Germinal center (tissue), 1 donor: ENCODE measurements around the gene TUBE1.
A peak's percentile ranks its signal among the peaks of the same experiment; 100 is the strongest.

ENCODE experiments used
- DNase-seq: peaks from one replicate; pipeline ENCODE4 v3.0.0; 2012; ENCODE audit warnings: mixed read lengths, low spot score

TUBE1 gene

GRCh38 chr6:112033791-112034615 lies 53.3 kb downstream of the TUBE1 start:
- no peak for DNase-seq

DNA sequence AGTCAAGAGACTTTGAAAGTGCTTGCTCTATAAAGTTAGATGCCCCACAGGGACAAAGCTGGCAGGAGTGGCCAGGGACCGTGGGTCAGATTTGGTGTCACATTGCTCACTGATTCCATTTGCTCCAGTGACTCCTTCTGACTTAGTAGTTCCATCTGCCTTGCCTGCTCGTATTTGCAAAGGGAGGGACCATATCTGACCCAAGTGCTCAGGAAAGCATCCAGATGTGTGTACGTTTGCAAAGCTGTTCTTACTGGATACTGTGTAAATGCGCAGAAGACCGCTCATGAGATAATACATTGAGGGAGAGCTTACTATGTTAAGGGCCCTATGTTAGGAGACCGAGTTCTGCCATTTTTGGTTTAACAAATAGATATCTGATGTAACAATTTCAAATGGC lies 54.6 kb downstream of the TUBE1 start:
- DNase-seq: no peak

DNA sequence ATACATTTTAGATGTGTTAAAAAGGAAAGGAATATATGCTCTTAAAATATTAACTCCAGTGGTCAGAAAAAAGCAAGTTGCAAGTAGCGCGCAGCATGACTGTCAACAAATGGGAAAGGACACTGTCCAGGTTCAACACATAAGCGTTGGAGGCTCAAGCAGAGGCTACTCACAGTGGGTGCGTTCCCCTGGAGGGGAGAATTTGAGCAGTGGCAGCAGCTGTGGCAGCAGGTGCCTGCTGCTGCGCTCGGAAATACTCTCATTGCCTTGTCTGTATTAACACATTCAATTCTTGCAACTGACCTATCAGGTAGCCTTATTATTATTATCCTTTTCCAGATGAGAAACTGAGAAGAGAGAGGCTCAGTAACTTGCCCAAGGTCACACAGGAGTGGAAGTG lies 55.3 kb downstream of the TUBE1 start:
- DNase-seq: no peak

DNA sequence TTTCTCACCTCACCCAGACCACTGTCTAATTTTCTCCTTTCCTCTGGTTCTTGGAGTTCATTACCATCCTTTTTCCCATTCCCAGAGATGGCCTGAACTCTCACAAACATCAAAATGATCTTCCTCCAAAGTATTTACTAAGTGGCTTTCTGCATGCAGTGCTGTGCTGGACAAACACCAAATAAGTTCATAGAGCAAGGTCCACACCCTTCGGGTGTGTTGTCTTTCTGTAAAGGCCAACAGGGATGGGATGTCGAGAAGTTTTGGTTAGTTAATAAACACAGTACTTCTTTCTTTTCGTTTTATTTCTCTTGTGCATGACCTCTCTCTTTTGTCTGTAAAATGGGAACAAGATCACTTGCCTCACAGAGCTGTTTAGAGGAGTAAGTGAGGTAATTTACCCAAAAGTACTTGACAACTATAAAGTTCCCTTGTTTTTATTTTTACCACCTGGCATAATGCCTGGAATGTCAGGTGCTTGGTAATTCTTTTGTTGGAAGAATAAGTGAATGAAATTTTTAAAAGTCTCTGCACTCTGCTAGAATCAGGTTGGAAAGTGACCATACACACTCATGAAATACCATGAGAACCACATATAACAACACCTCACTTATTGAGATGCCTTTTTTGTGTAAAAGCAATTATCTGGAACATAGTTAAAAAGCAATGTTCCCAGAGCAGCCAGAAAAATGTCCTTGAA lies 56.2 kb downstream of the TUBE1 start:
- DNase-seq: no peak

- DNase-seq: no peak
Measured at GRCh38 chr6:112030206-112030960, 56.9 kb downstream of the TUBE1 start.

- peak; percentile 52 for DNase-seq
Measured at GRCh38 chr6:112029045-112029822, 58.0 kb downstream of the TUBE1 start.

DNA sequence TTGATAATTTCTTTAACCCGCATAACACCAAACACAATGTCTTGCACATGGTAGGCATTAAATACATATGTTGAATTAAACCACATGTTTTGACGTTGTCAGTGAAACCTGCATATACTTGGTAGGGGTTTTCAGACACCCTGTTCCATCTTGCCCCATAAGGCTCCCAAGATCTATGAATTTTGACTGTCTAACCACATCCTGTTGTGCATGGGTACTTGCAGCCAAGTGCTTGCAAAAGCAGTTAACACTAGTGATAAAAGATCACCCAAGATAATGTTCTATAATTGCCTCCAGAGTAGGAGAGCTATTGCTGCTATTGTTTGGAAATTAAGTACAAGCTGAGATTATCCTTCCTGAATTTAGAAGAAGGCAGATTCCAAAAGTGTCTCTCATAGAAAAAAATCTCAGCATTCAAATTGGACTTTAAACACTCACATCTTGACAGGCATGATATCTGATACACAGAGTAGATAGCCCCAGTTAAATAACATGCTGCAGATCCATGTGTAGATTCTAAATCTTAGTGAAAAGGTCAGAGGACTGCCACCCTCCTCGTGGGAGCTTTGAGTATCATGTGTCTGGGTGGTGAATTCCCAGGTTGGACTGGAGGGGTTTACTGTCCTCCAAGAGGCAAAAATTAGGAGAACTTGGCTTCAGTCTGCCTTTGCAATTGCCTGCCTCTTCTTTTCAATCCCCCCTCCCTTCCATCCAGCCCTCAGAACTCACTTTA lies 59.2 kb downstream of the TUBE1 start:
- no peak for DNase-seq

GRCh38 chr6:112026933-112027332 lies 60.3 kb downstream of the TUBE1 start:
- DNase-seq: no peak

GRCh38 chr6:112024464-112024863 lies 62.8 kb downstream of the TUBE1 start:
- DNase-seq: no peak

DNA sequence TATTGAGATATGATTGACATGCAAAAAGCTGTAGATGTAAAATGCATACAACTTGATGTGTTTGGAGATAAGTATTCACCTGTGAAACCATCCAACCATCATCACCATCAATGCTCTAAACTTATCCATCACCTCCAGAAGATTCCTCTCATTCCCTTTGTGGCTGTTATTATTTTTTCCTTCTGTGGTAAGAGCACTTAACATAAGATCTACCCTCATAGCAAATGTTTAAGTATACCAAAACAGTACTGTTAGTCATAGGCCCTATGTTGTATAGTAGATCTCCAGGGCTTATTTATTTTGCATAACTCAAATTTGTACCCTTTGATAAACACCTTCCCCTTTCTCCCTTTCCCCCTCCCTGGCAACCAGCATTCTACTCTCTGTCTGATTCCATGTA lies 64.5 kb downstream of the TUBE1 start:
- no peak for DNase-seq

GRCh38 chr6:112021691-112022310 lies 65.5 kb downstream of the TUBE1 start:
- DNase-seq: no peak
